ENCODE results near the gene LYPD6. TPM values are rescaled to one million over a fixed set of nuclear protein-coding genes. Genes with fewer than 3 reads are reported as not detected.

Gene LYPD6
- total and polyA plus RNA-seq, 9 of the 15 experiments (the other 6 are each of a cell fraction or from before 2014, with no cell fraction given), result not detected

DNA sequence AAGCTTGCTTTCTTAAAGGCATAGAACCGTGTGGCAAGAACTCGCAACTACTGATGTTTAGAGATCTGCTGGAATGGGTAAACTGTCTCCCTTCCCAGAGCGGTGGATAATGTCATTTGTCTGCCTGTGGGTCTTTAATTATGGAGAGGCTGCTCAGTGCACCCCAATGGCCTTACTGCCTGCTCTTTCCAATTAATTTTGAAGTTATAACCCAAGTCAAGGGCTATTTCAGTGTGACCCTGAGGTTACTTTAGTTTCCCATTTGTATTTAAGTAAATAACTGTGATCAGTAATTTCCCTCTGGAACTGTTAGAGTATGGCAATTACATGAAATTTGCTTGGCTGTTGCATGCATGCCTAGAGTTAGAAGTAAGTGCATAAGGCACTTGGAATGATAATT lies 48.9 kb upstream of the LYPD6 start (continued):
- TF ChIP-seq, protein P1, sequence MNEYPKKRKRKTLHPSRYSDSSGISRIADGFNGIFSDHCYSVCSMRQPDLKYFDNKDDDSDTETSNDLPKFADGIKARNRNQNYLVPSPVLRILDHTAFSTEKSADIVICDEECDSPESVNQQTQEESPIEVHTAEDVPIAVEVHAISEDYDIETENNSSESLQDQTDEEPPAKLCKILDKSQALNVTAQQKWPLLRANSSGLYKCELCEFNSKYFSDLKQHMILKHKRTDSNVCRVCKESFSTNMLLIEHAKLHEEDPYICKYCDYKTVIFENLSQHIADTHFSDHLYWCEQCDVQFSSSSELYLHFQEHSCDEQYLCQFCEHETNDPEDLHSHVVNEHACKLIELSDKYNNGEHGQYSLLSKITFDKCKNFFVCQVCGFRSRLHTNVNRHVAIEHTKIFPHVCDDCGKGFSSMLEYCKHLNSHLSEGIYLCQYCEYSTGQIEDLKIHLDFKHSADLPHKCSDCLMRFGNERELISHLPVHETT (CRISPR knock-in tag; conservative IDR thresholded peaks at IDR 0.05 in 1 of 2, IDR thresholded peaks at IDR 0.05 in 1 of 2), result no peak
- TF ChIP-seq, protein P2, sequence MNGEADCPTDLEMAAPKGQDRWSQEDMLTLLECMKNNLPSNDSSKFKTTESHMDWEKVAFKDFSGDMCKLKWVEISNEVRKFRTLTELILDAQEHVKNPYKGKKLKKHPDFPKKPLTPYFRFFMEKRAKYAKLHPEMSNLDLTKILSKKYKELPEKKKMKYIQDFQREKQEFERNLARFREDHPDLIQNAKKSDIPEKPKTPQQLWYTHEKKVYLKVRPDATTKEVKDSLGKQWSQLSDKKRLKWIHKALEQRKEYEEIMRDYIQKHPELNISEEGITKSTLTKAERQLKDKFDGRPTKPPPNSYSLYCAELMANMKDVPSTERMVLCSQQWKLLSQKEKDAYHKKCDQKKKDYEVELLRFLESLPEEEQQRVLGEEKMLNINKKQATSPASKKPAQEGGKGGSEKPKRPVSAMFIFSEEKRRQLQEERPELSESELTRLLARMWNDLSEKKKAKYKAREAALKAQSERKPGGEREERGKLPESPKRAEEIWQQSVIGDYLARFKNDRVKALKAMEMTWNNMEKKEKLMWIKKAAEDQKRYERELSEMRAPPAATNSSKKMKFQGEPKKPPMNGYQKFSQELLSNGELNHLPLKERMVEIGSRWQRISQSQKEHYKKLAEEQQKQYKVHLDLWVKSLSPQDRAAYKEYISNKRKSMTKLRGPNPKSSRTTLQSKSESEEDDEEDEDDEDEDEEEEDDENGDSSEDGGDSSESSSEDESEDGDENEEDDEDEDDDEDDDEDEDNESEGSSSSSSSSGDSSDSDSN (IDR thresholded peaks at IDR 0.05; ENCODE audit: borderline replicate concordance in 1 of 2, low read depth in 2 of 2, low read length in 2 of 2), result no peak
- no peak for TF ChIP-seq MECOM (CRISPR knock-in tag; IDR thresholded peaks at IDR 0.05)

DNA sequence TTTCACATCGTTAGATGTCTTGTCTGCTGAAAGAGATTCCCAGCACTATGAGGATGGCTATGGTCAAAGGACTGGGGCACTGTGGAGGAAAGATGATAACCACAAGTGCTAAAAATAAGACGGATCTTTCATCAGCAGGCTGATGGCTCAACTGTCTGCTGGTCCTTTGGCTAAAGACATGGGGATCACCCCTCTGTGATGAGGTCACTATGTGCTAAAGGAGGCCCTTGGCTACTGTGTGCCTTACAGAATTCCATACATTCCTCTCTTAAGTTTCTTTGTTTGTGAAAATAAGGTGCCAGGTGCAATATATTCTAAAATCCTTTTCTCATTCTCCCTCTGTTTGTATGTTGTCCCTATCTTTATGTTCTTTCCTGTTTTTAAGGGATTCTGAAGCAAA lies 39.7 kb upstream of the LYPD6 start:
- 0% methylated on average over 2 of the region's 2 CpGs for WGBS (ENCODE audit: insufficient coverage, low coverage, missing lambda C conversion rate)
- Histone ChIP-seq H3K27ac (ENCODE audit: extremely low read depth, low read depth, low read length) (no peak overlapping the region), H3K79me2 (ENCODE audit: control insufficient read depth, insufficient read depth, low read length) (no peaks in the 10 kb centered on the region), H3K27me3 (ENCODE audit: control insufficient read depth in 2 of 2, insufficient read depth in 2 of 2, low read length in 2 of 2) (no peaks in the 10 kb centered on the region), H3K36me3 (ENCODE audit: control insufficient read depth, insufficient read depth, low read length) (no peaks in the 10 kb centered on the region), H3K9ac (ENCODE audit: insufficient read depth in 1 of 2, low read depth in 2 of 2, low read length in 2 of 2) (no peak overlapping the region), H3K4me2 (ENCODE audit: insufficient read depth, low read length) (no peak overlapping the region), H4K20me1 (replicated peaks; ENCODE audit: control insufficient read depth, insufficient read depth, low read length) (no peaks in the 10 kb centered on the region), H3K9me1 (ENCODE audit: control insufficient read depth, insufficient read depth, low read length) (no peaks in the 10 kb centered on the region), H3K4me3 (no peak overlapping the region), H3K4me1 (replicated peaks in 1 of 2; ENCODE audit: control insufficient read depth in 2 of 2, insufficient read depth in 2 of 2, low read length in 2 of 2) (no peaks in the 10 kb centered on the region), H2AFZ (ENCODE audit: low read depth, low read length) (no peak overlapping the region), H3K9me3 (replicated peaks; ENCODE audit: control insufficient read depth, insufficient read depth, low read depth, low read length) (no peaks in the 10 kb centered on the region)
- no peak for DNase-seq (ENCODE audit: extremely low read depth in 1 of 4, low spot score in 3 of 4)
- no peak for ATAC-seq
- no peak for FAIRE-seq
- in situ Hi-C loops (cut with MboI), result no loop called here
- BruUV-seq (replicated peaks), result no TSS peak
- ChIA-PET CTCF (ENCODE audit: low intra/inter-chr PET ratio) (no interaction called here), POLR2A (no interaction called here)
- intact Hi-C loops (cut with micrococcal nuclease), result no loop called here
- TF ChIP-seq ZBTB7A (IDR thresholded peaks at IDR 0.05; ENCODE audit: borderline replicate concordance, control insufficient read depth, low read depth, low read length) (no peak), MED1 (CRISPR knock-in tag; IDR thresholded peaks at IDR 0.05; ENCODE audit: borderline replicate concordance) (no peak)
- TF ChIP-seq, protein P3, sequence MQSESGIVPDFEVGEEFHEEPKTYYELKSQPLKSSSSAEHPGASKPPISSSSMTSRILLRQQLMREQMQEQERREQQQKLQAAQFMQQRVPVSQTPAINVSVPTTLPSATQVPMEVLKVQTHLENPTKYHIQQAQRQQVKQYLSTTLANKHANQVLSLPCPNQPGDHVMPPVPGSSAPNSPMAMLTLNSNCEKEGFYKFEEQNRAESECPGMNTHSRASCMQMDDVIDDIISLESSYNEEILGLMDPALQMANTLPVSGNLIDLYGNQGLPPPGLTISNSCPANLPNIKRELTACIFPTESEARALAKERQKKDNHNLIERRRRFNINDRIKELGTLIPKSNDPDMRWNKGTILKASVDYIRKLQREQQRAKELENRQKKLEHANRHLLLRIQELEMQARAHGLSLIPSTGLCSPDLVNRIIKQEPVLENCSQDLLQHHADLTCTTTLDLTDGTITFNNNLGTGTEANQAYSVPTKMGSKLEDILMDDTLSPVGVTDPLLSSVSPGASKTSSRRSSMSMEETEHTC (IDR thresholded peaks at IDR 0.05), result no peak
